T-helper 17 cell (primary cell): ENCODE data around the gene ZFYVE9. TPM values are rescaled to one million over a fixed set of nuclear protein-coding genes. Genes with fewer than 3 reads are reported as not detected.
"Not testable (repeated sequence)": the region's sequence is repeated elsewhere in the genome, so short reads cannot be mapped to it uniquely, and the experiment has no call there.

ENCODE experiments used
- ATAC-seq: fragments of 150-1000 bp; cut with Tn5 transposase; 2 replicates; pipeline ENCODE4 v1.10.0; 2021; ENCODE audit warnings: mild to moderate bottlenecking, moderate library complexity
- DNase-seq, 3 donors: peaks; one replicate each; pipeline versions ENCODE4 v3.0.0 to v3.0.0-alpha.2; 2020 to 2021
- H3K9me3 ChIP-seq: one replicate; pipeline ENCODE4 v1.7.0; 2013; ENCODE audit warnings: low read length, mild to moderate bottlenecking; ENCODE audit not compliant: control insufficient read depth, poor library complexity, severe bottlenecking
- H3K27ac Mint-ChIP-seq: one replicate; pipeline ENCODE4 v1.8.0; 2022; ENCODE audit warnings: mild to moderate bottlenecking, moderate library complexity, mixed read lengths
- H3K27me3 Mint-ChIP-seq: one replicate; pipeline ENCODE4 v1.8.0; 2022; ENCODE audit warnings: mixed read lengths
- H3K36me3 Mint-ChIP-seq: one replicate; pipeline ENCODE4 v1.8.0; 2022; ENCODE audit warnings: low read depth, mixed read lengths
- H3K4me1 Mint-ChIP-seq: one replicate; pipeline ENCODE4 v1.8.0; 2022; ENCODE audit warnings: mild to moderate bottlenecking, mixed read lengths
- H3K4me3 Mint-ChIP-seq: one replicate; pipeline ENCODE4 v1.8.0; 2022; ENCODE audit warnings: mild to moderate bottlenecking, moderate library complexity, mixed read lengths
- total RNA-seq, 4 donors: library from RNA in 2 of 4; stranded (reverse) in 2 of 4; gene quantifications; one replicate each; pipeline ENCODE4 v1.2.3 and lab custom pipeline; 2022 to 2026

The ZFYVE9 gene
- total RNA-seq, 2 donors from 2014 or later = 3.7 to 5.7 TPM

- H3K27ac Mint-ChIP-seq = no peak overlapping the region
- no peaks in the 10 kb centered on the region for H3K27me3 Mint-ChIP-seq
- no peaks in the 10 kb centered on the region for H3K9me3 ChIP-seq
- DNase-seq (no peak), ATAC-seq (no peak)
- peaks cover 3% of the 10 kb centered on the region for H3K4me1 Mint-ChIP-seq
- no peak overlapping the region for H3K4me3 Mint-ChIP-seq
- no peaks in the 10 kb centered on the region for H3K36me3 Mint-ChIP-seq
Observed at GRCh38 chr1:52189898-52190480, 48.1 kb downstream of the ZFYVE9 start.

- no peaks in the 10 kb centered on the region for H3K27me3 Mint-ChIP-seq
- no peaks in the 10 kb centered on the region for H3K9me3 ChIP-seq
- peaks cover 3% of the 10 kb centered on the region for H3K4me1 Mint-ChIP-seq
- ATAC-seq (no peak), DNase-seq (no peak)
- H3K36me3 Mint-ChIP-seq = no peaks in the 10 kb centered on the region
- H3K27ac Mint-ChIP-seq = no peak overlapping the region
- H3K4me3 Mint-ChIP-seq = no peak overlapping the region
Observed at GRCh38 chr1:52190500-52191252, 48.8 kb downstream of the ZFYVE9 start.

GRCh38 chr1:52191395-52191965, 49.6 kb downstream of the ZFYVE9 start:
- Mint-ChIP-seq H3K4me3 (no peak overlapping the region), H3K36me3 (no peaks in the 10 kb centered on the region), H3K27ac (no peak overlapping the region), H3K4me1 (peaks cover 3% of the 10 kb centered on the region), H3K27me3 (no peaks in the 10 kb centered on the region)
- ATAC-seq = no peak
- H3K9me3 ChIP-seq = no peaks in the 10 kb centered on the region
- no peak for DNase-seq

- Mint-ChIP-seq H3K4me3 (no peak overlapping the region), H3K4me1 (peaks cover 3% of the 10 kb centered on the region), H3K27me3 (no peaks in the 10 kb centered on the region), H3K27ac (no peak overlapping the region), H3K36me3 (no peaks in the 10 kb centered on the region)
- no peak for ATAC-seq
- no peak for DNase-seq
- H3K9me3 ChIP-seq = no peaks in the 10 kb centered on the region
Observed at GRCh38 chr1:52192024-52192423, 50.1 kb downstream of the ZFYVE9 start.

- no peak for DNase-seq
- no peak overlapping the region for H3K4me3 Mint-ChIP-seq
- peaks cover 3% of the 10 kb centered on the region for H3K4me1 Mint-ChIP-seq
- ATAC-seq = no peak
- H3K27ac Mint-ChIP-seq = no peak overlapping the region
- H3K9me3 ChIP-seq = no peaks in the 10 kb centered on the region
- no peaks in the 10 kb centered on the region for H3K36me3 Mint-ChIP-seq
- no peaks in the 10 kb centered on the region for H3K27me3 Mint-ChIP-seq
Observed at GRCh38 chr1:52192436-52192835, 50.5 kb downstream of the ZFYVE9 start.

- H3K9me3 ChIP-seq = no peaks in the 10 kb centered on the region
- no peaks in the 10 kb centered on the region for H3K27me3 Mint-ChIP-seq
- no peaks in the 10 kb centered on the region for H3K36me3 Mint-ChIP-seq
- no peak overlapping the region for H3K27ac Mint-ChIP-seq
- ATAC-seq (no peak), DNase-seq (no peak)
- peaks cover 3% of the 10 kb centered on the region for H3K4me1 Mint-ChIP-seq
- H3K4me3 Mint-ChIP-seq = no peak overlapping the region
Observed at GRCh38 chr1:52193985-52194384, 52.1 kb downstream of the ZFYVE9 start.

GRCh38 chr1:52195161-52195560, 53.3 kb downstream of the ZFYVE9 start:
- H3K27me3 Mint-ChIP-seq = no peaks in the 10 kb centered on the region
- no peak for ATAC-seq
- no peak overlapping the region for H3K27ac Mint-ChIP-seq
- H3K9me3 ChIP-seq = no peaks in the 10 kb centered on the region
- H3K4me3 Mint-ChIP-seq = no peak overlapping the region
- H3K36me3 Mint-ChIP-seq = no peaks in the 10 kb centered on the region
- peaks cover 3% of the 10 kb centered on the region for H3K4me1 Mint-ChIP-seq
- DNase-seq = no peak

- Mint-ChIP-seq H3K4me3 (peak overlapping the region; percentile 31), H3K27me3 (peaks cover 6% of the 10 kb centered on the region), H3K4me1 (peaks cover 10% of the 10 kb centered on the region), H3K36me3 (no peaks in the 10 kb centered on the region), H3K27ac (peak overlapping the region; percentile 79)
- DNase-seq = no peak
- no peak for ATAC-seq
- H3K9me3 ChIP-seq = no peaks in the 10 kb centered on the region
Observed at GRCh38 chr1:52203935-52204625, 62.2 kb downstream of the ZFYVE9 start.

- H3K27me3 Mint-ChIP-seq = peaks cover 6% of the 10 kb centered on the region
- no peak overlapping the region for H3K4me3 Mint-ChIP-seq
- H3K27ac Mint-ChIP-seq = peak overlapping the region; percentile 79
- no peaks in the 10 kb centered on the region for H3K9me3 ChIP-seq
- H3K4me1 Mint-ChIP-seq = peaks cover 12% of the 10 kb centered on the region
- H3K36me3 Mint-ChIP-seq = no peaks in the 10 kb centered on the region
- no peak for DNase-seq
- ATAC-seq = peak; percentile 89
Observed at GRCh38 chr1:52204696-52205095, 62.8 kb downstream of the ZFYVE9 start.

GRCh38 chr1:52206686-52207085, 64.8 kb downstream of the ZFYVE9 start:
- Mint-ChIP-seq H3K27ac (peak overlapping the region; percentile 19), H3K4me1 (peaks cover 13% of the 10 kb centered on the region)
- ATAC-seq, DNase-seq, H3K27me3 Mint-ChIP-seq, H3K4me3 Mint-ChIP-seq, H3K9me3 ChIP-seq, H3K36me3 Mint-ChIP-seq: not testable (repeated sequence)

GRCh38 chr1:52209429-52209828, 67.5 kb downstream of the ZFYVE9 start:
- H3K9me3 ChIP-seq = peaks cover 2% of the 10 kb centered on the region
- Mint-ChIP-seq H3K27ac (no peak overlapping the region), H3K36me3 (no peaks in the 10 kb centered on the region), H3K4me3 (no peak overlapping the region), H3K4me1 (peaks cover 11% of the 10 kb centered on the region), H3K27me3 (no peaks in the 10 kb centered on the region)
- DNase-seq (no peak), ATAC-seq (no peak)

- Mint-ChIP-seq H3K27ac (no peak overlapping the region), H3K4me1 (peaks cover 7% of the 10 kb centered on the region), H3K36me3 (no peaks in the 10 kb centered on the region), H3K27me3 (no peaks in the 10 kb centered on the region), H3K4me3 (no peak overlapping the region)
- ATAC-seq (no peak), DNase-seq (no peak)
- H3K9me3 ChIP-seq = peaks cover 2% of the 10 kb centered on the region
Observed at GRCh38 chr1:52210044-52210443, 68.2 kb downstream of the ZFYVE9 start.

GRCh38 chr1:52216907-52217458, 75.1 kb downstream of the ZFYVE9 start:
- no peaks in the 10 kb centered on the region for H3K4me1 Mint-ChIP-seq
- no peak overlapping the region for H3K4me3 Mint-ChIP-seq
- DNase-seq (no peak), ATAC-seq (no peak)
- peaks cover 4% of the 10 kb centered on the region for H3K36me3 Mint-ChIP-seq
- peaks cover 12% of the 10 kb centered on the region for H3K9me3 ChIP-seq
- no peak overlapping the region for H3K27ac Mint-ChIP-seq
- H3K27me3 Mint-ChIP-seq = no peaks in the 10 kb centered on the region
